PC-3 (cell line): ENCODE results near the gene LARP4B. TPM values are rescaled to one million over a fixed set of nuclear protein-coding genes. Genes with fewer than 3 reads are reported as not detected.

ENCODE experiments used
- ATAC-seq: fragments of 200-7000 bp; cut with Tn5 transposase; 2 replicates; pipeline ENCODE4 v1.9.1; 2020; ENCODE audit warnings: mild to moderate bottlenecking, moderate library complexity
- BruUV-seq: library from RNA; stranded (reverse); fragments of 400-500 nt; replicated peaks from 2 replicates; lab custom pipeline; 2021; lab: Mats Ljungman, UMichigan
- CTCF ChIA-PET: fragments of 300-600 bp; sonication (Branson Sonifier 250); formaldehyde crosslinking; loops from one replicate; lab custom pipeline; 2022; ENCODE audit warnings: antibody characterized with exemption; lab: Charles Lee
- POLR2A ChIA-PET: fragments of 300-600 bp; sonication (Branson Sonifier 250); formaldehyde crosslinking; loops from one replicate; lab custom pipeline; 2022; ENCODE audit warnings: antibody characterized with exemption; ENCODE audit not compliant: unreplicated experiment; lab: Charles Lee
- DNase-seq: peaks from one replicate; pipeline ENCODE4 v3.0.0-alpha.2; 2015
- H2AFZ ChIP-seq: fragments of 300-600 bp; sonication (generic); 2 replicates; pipeline ENCODE4 v1.6.0; 2016; ENCODE audit warnings: antibody characterized with exemption, low read length
- H3F3A ChIP-seq: fragments of 300-600 bp; sonication (generic); one replicate; pipeline ENCODE4 v1.6.0; 2017; ENCODE audit warnings: antibody characterized with exemption, low read length, control low read depth, mild to moderate bottlenecking; ENCODE audit not compliant: unreplicated experiment
- H3K27ac ChIP-seq: fragments of 300-600 bp; sonication (generic); 2 replicates; pipeline ENCODE4 v1.5.1; 2016; ENCODE audit warnings: mild to moderate bottlenecking, low read length
- H3K27me3 ChIP-seq: fragments of 300-600 bp; sonication (generic); 2 replicates; pipeline ENCODE4 v1.6.1; 2016; ENCODE audit warnings: low read length, mixed read lengths
- H3K36me3 ChIP-seq: fragments of 300-600 bp; sonication (generic); 2 replicates; pipeline ENCODE4 v1.6.1; 2016; ENCODE audit warnings: low read depth, mixed run types, low read length, mixed read lengths
- H3K4me1 ChIP-seq: fragments of 300-600 bp; sonication (generic); 2 replicates; pipeline ENCODE4 v1.5.1; 2016; ENCODE audit warnings: low read length; ENCODE audit not compliant: insufficient read depth
- H3K4me2 ChIP-seq: fragments of 300-600 bp; sonication (generic); 2 replicates; pipeline ENCODE4 v1.6.0; 2016; ENCODE audit warnings: low read length
- H3K4me3 ChIP-seq: fragments of 300-600 bp; sonication (generic); 2 replicates; pipeline ENCODE4 v1.5.1; 2016; ENCODE audit warnings: mild to moderate bottlenecking, low read length, mixed read lengths
- H3K79me2 ChIP-seq: fragments of 300-600 bp; sonication (generic); 2 replicates; pipeline ENCODE4 v1.6.1; 2017; ENCODE audit warnings: low read length, mixed read lengths
- H3K9ac ChIP-seq: fragments of 300-600 bp; sonication (generic); 2 replicates; pipeline ENCODE4 v1.6.0; 2016; ENCODE audit warnings: mild to moderate bottlenecking, low read length
- H3K9me2 ChIP-seq: fragments of 300-600 bp; sonication (generic); replicated peaks from 2 replicates; pipeline ENCODE4 v1.6.1; 2016; ENCODE audit warnings: mixed run types, low read length, mixed read lengths
- H3K9me3 ChIP-seq: fragments of 300-600 bp; sonication (generic); 2 replicates; pipeline ENCODE4 v1.6.1; 2016; ENCODE audit warnings: low read length, mixed read lengths
- H4K20me1 ChIP-seq: fragments of 300-600 bp; sonication (generic); 2 replicates; pipeline ENCODE4 v1.6.1; 2016; ENCODE audit warnings: low read length, mixed read lengths
- EZH2 ChIP-seq: fragments of 300-600 bp; sonication (generic); IDR thresholded peaks from one replicate; pipeline ENCODE4 v1.6.1; 2017; ENCODE audit warnings: antibody characterized with exemption, mild to moderate bottlenecking, low read length; ENCODE audit not compliant: unreplicated experiment
- EZH2phosphoT487 ChIP-seq: fragments of 300-600 bp; sonication (generic); IDR thresholded peaks from 2 replicates; pipeline ENCODE4 v1.6.1; 2018; ENCODE audit warnings: mild to moderate bottlenecking, antibody characterized with exemption, low read length, borderline replicate concordance
- intact Hi-C: fragments of 100-400 bp; cut with micrococcal nuclease; formaldehyde crosslinking; loops from 2 replicates; pipeline ENCODE4 v1.9.0; 2023
- total RNA-seq: library from RNA; depleted of rRNA; stranded (reverse); fragments of >200 nt; gene quantifications from 2 replicates; pipeline ENCODE4 v1.2.3, GENCODE V29; 2014
- TF ChIP-seq, protein P1 (sequence below): fragments of 300-600 bp; sonication (generic); conservative IDR thresholded peaks from 2 replicates; pipeline ENCODE4 v1.5.1; 2017; ENCODE audit warnings: antibody characterized with exemption, low read depth, mild to moderate bottlenecking, low read length

The LARP4B gene
- total RNA-seq, 1 experiment from 2014 or later: 33.9 TPM

DNA sequence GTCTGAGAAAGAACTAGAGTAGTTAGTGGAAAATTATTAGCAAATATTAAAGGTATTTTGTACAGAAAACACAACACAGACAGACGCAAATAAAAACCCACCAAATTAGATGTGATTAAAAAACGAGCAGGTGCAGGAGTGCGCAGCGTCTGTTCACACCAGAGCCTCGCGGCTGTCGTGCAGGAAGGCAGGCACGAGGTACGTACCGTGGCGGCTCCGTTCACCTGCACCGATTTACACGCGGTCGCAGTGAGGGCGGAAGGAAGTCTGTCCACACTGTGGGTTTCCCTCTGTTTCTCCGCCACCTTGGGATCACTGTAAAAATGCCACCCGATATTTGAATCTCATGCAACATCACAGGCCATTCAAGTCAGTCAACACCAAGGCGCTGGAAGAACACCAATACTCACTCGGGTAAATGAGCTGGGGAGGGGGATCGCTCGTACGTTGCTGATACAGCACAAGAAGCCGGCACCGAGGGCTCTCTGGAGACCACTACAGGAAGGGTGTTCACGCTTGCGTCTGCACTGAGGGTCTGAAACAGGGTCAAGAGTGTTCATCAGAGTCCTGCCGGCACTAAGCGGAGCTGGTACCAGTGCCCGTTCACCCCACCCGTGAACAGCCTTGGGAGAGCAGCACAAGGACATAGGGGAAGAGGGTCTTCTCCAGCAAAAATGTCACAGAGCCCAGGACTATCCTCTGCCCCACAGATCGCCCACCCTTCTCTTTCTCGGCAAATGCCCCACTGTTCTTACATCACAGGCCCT is 116.8 kb downstream of the LARP4B start:
- no peaks in the 10 kb centered on the region for H3K27me3 ChIP-seq
- ATAC-seq (no peak), DNase-seq (no peak)
- no peak overlapping the region for H2AFZ ChIP-seq
- TF ChIP-seq EZH2phosphoT487 (no peak), EZH2 (no peak)
- TF ChIP-seq, protein P1, sequence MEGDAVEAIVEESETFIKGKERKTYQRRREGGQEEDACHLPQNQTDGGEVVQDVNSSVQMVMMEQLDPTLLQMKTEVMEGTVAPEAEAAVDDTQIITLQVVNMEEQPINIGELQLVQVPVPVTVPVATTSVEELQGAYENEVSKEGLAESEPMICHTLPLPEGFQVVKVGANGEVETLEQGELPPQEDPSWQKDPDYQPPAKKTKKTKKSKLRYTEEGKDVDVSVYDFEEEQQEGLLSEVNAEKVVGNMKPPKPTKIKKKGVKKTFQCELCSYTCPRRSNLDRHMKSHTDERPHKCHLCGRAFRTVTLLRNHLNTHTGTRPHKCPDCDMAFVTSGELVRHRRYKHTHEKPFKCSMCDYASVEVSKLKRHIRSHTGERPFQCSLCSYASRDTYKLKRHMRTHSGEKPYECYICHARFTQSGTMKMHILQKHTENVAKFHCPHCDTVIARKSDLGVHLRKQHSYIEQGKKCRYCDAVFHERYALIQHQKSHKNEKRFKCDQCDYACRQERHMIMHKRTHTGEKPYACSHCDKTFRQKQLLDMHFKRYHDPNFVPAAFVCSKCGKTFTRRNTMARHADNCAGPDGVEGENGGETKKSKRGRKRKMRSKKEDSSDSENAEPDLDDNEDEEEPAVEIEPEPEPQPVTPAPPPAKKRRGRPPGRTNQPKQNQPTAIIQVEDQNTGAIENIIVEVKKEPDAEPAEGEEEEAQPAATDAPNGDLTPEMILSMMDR: no peak
- H3K27ac ChIP-seq: no peak overlapping the region
- no peak overlapping the region for H3K9ac ChIP-seq
- H3K79me2 ChIP-seq: no peaks in the 10 kb centered on the region
- H3K9me3 ChIP-seq: no peaks in the 10 kb centered on the region
- BruUV-seq: no TSS peak
- H3K4me1 ChIP-seq: no peaks in the 10 kb centered on the region
- no peaks in the 10 kb centered on the region for H3F3A ChIP-seq
- H4K20me1 ChIP-seq: no peaks in the 10 kb centered on the region
- intact Hi-C loops: no loop called here
- H3K36me3 ChIP-seq: no peaks in the 10 kb centered on the region; the same call in 1 of the 2 replicates
- no peak overlapping the region for H3K4me3 ChIP-seq
- H3K4me2 ChIP-seq: no peak overlapping the region
- no peaks in the 10 kb centered on the region for H3K9me2 ChIP-seq
- ChIA-PET CTCF (no interaction called here), POLR2A (no interaction called here)

DNA sequence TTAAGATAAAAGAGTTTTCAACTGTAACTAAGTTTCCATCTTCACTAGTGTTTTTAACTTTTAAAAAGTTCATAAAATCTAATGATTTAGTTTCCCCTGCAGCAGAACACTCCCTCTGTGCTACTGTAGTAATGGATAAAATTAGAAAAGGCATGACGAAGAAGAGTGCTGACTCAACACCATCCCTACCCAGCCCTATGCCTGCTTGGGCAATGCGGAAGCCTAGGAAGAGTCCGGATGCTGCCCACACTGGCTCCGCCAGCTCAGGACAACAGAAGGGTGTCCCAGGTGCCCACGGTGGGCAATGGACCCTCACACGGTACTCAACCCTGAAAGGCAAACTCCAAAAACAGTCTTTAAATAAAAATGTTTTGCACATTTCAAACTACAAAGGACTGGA is 118.2 kb downstream of the LARP4B start:
- Histone ChIP-seq H3K79me2 (no peaks in the 10 kb centered on the region), H3K27ac (no peak overlapping the region), H3K9ac (no peak overlapping the region), H3K9me3 (no peaks in the 10 kb centered on the region), H3K4me1 (no peaks in the 10 kb centered on the region), H3K36me3 (no peaks in the 10 kb centered on the region; the same call in 1 of the 2 replicates), H2AFZ (no peak overlapping the region), H3K27me3 (no peaks in the 10 kb centered on the region), H4K20me1 (no peaks in the 10 kb centered on the region), H3K4me3 (no peak overlapping the region), H3F3A (no peaks in the 10 kb centered on the region), H3K9me2 (no peaks in the 10 kb centered on the region), H3K4me2 (no peak overlapping the region)
- CTCF ChIA-PET: no interaction called here
- POLR2A ChIA-PET: no interaction called here
- no TSS peak for BruUV-seq
- intact Hi-C loops: no loop called here
- TF ChIP-seq EZH2phosphoT487 (no peak), EZH2 (no peak)
- TF ChIP-seq, protein P1: no peak
- ATAC-seq: no peak
- DNase-seq: no peak

DNA sequence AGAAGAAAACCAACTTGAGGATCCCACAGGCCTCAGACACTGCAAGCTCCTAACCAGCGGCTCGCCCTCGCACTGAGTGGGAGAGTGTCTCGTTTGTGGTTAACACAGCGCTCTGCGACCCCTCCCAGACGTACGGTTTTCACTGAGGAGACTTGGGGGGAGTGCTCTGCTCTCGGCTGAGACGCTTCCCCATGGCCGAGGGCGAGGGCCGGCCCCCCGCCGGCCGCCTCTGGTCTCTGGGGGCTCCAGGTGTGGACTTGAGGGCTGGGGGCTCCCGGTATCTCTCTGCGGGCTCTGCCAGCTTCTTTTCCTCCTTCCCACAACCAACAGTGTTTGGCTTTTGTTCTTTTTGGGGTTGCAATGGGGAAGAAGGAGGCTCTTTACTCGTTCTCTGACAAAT is 118.7 kb downstream of the LARP4B start:
- H2AFZ ChIP-seq: no peak overlapping the region
- no peaks in the 10 kb centered on the region for H3K79me2 ChIP-seq
- no peak overlapping the region for H3K27ac ChIP-seq
- BruUV-seq: no TSS peak
- H3K4me3 ChIP-seq: no peak overlapping the region
- H3K9ac ChIP-seq: no peak overlapping the region
- H4K20me1 ChIP-seq: no peaks in the 10 kb centered on the region
- CTCF ChIA-PET: no interaction called here
- H3K9me3 ChIP-seq: no peaks in the 10 kb centered on the region
- TF ChIP-seq, protein P1: no peak
- ATAC-seq (no peak), DNase-seq (no peak)
- no peak overlapping the region for H3K4me2 ChIP-seq
- no peaks in the 10 kb centered on the region for H3K4me1 ChIP-seq
- no peaks in the 10 kb centered on the region for H3K9me2 ChIP-seq
- no peaks in the 10 kb centered on the region; the same call in 1 of the 2 replicates for H3K36me3 ChIP-seq
- no peaks in the 10 kb centered on the region for H3F3A ChIP-seq
- H3K27me3 ChIP-seq: no peaks in the 10 kb centered on the region
- intact Hi-C loops: no loop called here
- POLR2A ChIA-PET: interaction anchor here (0.6 kb wide), 1 partner anchor 218 kb away, joined by 3 read pairs; no protein-coding TSS in a partner anchor
